CD4-positive, CD25-positive, alpha-beta regulatory T cell (primary cell): ENCODE results near the gene ASB8. TPM values are rescaled to one million over a fixed set of nuclear protein-coding genes. Genes with fewer than 3 reads are reported as not detected.

ENCODE experiments used
- ATAC-seq, 2 donors: fragments of 150-1000 bp; cut with Tn5 transposase; one replicate each; pipeline ENCODE4 v1.10.0; 2021; ENCODE audit warnings: low read depth in 2 of 2, moderate number of reproducible peaks in 2 of 2, moderate library complexity in 1 of 2
- DNase-seq, 3 donors: peaks; one replicate each; pipeline versions ENCODE4 v3.0.0 to v3.0.0-alpha.2; 2012 to 2022; ENCODE audit warnings: mixed read lengths in 1 of 3
- H3K27ac ChIP-seq: one replicate; pipeline ENCODE4 v1.7.0; 2013; ENCODE audit warnings: mild to moderate bottlenecking, low read length; ENCODE audit not compliant: insufficient read depth, poor library complexity, severe bottlenecking
- H3K27me3 ChIP-seq: one replicate; pipeline ENCODE4 v1.7.0; 2013; ENCODE audit warnings: low read length; ENCODE audit not compliant: control insufficient read depth, insufficient read depth
- H3K36me3 ChIP-seq: one replicate; pipeline ENCODE4 v1.7.0; 2013; ENCODE audit warnings: mild to moderate bottlenecking, low read length, moderate library complexity; ENCODE audit not compliant: control insufficient read depth, insufficient read depth
- H3K4me1 ChIP-seq: 2 replicates; pipeline ENCODE4 v1.7.0; 2013; ENCODE audit warnings: mild to moderate bottlenecking, low read length; ENCODE audit not compliant: insufficient read depth, control insufficient read depth, poor library complexity, severe bottlenecking
- H3K4me3 ChIP-seq: one replicate; pipeline ENCODE4 v1.7.0; 2013; ENCODE audit warnings: low read depth, mild to moderate bottlenecking, low read length, moderate library complexity
- H3K9me3 ChIP-seq, 2 experiments: 1 replicate in 1 of 2; 2 replicates in 1 of 2; pipeline ENCODE4 v1.7.0; 2013; ENCODE audit warnings: low read length in 2 of 2, mild to moderate bottlenecking in 1 of 2, moderate library complexity in 1 of 2; ENCODE audit not compliant: control insufficient read depth in 2 of 2
- H3K27ac Mint-ChIP-seq, 3 donors: one replicate each; pipeline ENCODE4 v1.8.0; 2020 to 2022; ENCODE audit warnings: mild to moderate bottlenecking in 3 of 3, mixed read lengths in 3 of 3, moderate library complexity in 2 of 3
- H3K27me3 Mint-ChIP-seq: one replicate; pipeline ENCODE4 v1.8.0; 2022; ENCODE audit warnings: mild to moderate bottlenecking, mixed read lengths
- H3K36me3 Mint-ChIP-seq: one replicate; pipeline ENCODE4 v1.8.0; 2020; ENCODE audit warnings: mixed read lengths
- H3K4me1 Mint-ChIP-seq, 4 donors: one replicate each; pipeline ENCODE4 v1.8.0; 2020 to 2022; ENCODE audit warnings: mixed read lengths in 4 of 4, mild to moderate bottlenecking in 1 of 4
- H3K4me3 Mint-ChIP-seq, 4 donors: one replicate each; pipeline ENCODE4 v1.8.0; 2020 to 2022; ENCODE audit warnings: mild to moderate bottlenecking in 4 of 4, mixed read lengths in 4 of 4, moderate library complexity in 3 of 4
- H3K9me3 Mint-ChIP-seq, 7 donors: one replicate each; pipeline ENCODE4 v1.8.0; 2020 to 2022; ENCODE audit warnings: mixed read lengths in 7 of 7, mild to moderate bottlenecking in 3 of 7, moderate library complexity in 2 of 7
- polyA plus RNA-seq, 4 donors: library from polyadenylated mRNA; unstranded; fragments of 300-500 nt; fragmentation: Illumina TruSeq; gene quantifications; one replicate each; pipeline ENCODE4 v1.2.3, GENCODE V29; 2021
- total RNA-seq: library from RNA; stranded (reverse); gene quantifications from one replicate; pipeline ENCODE4 v1.2.3, GENCODE V29; 2022

The ASB8 gene
- total and polyA plus RNA-seq, 5 donors from 2014 or later = 46.6 to 121 (median 87.7) TPM

- Histone ChIP-seq H3K27ac (peak overlapping the region; percentile 19), H3K4me3 (peak overlapping the region; percentile 89)
Observed at GRCh38 chr12:48182631-48183030, 25.3 kb upstream of the ASB8 start.

GRCh38 chr12:48180857-48181495 lies 23.7 kb upstream of the ASB8 start:
- ATAC-seq = no peak
- DNase-seq = no peak
- Mint-ChIP-seq H3K27ac (no peak overlapping the region), H3K9me3 (no peaks in the 10 kb centered on the region), H3K27me3 (peaks cover 92% of the 10 kb centered on the region), H3K4me1 (peaks cover 0 to 24% (median 5%) of the 10 kb centered on the region in 4 donors), H3K36me3 (no peaks in the 10 kb centered on the region), H3K4me3 (peak overlapping the region in 2 of 4 donors; percentile 81 to 90)
- Histone ChIP-seq H3K4me1 (peaks cover 25% of the 10 kb centered on the region), H3K9me3 (no peaks in the 10 kb centered on the region), H3K27me3 (peaks cover 28% of the 10 kb centered on the region), H3K36me3 (no peaks in the 10 kb centered on the region), H3K27ac (no peak overlapping the region), H3K4me3 (no peak overlapping the region)

More at GRCh38 chr12:48182631-48183030, 25.3 kb upstream of the ASB8 start:
- no peaks in the 10 kb centered on the region for H3K36me3 Mint-ChIP-seq
- peaks cover 17% of the 10 kb centered on the region for H3K27me3 ChIP-seq
- peaks cover 25% of the 10 kb centered on the region for H3K4me1 ChIP-seq
- peak overlapping the region; percentile 5 to 84 (median 80) for H3K27ac Mint-ChIP-seq
- H3K9me3 Mint-ChIP-seq = no peaks in the 10 kb centered on the region
- peaks cover 88% of the 10 kb centered on the region for H3K27me3 Mint-ChIP-seq
- DNase-seq (no peak), ATAC-seq (no peak)
- H3K36me3 ChIP-seq = no peaks in the 10 kb centered on the region
- peaks cover 0 to 24% (median 5%) of the 10 kb centered on the region in 4 donors for H3K4me1 Mint-ChIP-seq
- no peaks in the 10 kb centered on the region for H3K9me3 ChIP-seq
- H3K4me3 Mint-ChIP-seq = peak overlapping the region; percentile 90 to 95 (median 94)

- peak overlapping the region in 2 of 4 donors; percentile 8 to 16 for H3K4me3 Mint-ChIP-seq
- peaks cover 0 to 27% (median 5%) of the 10 kb centered on the region in 4 donors for H3K4me1 Mint-ChIP-seq
- Histone ChIP-seq H3K9me3 (no peaks in the 10 kb centered on the region), H3K4me1 (peaks cover 25% of the 10 kb centered on the region), H3K27ac (no peak overlapping the region), H3K4me3 (no peak overlapping the region), H3K36me3 (no peaks in the 10 kb centered on the region), H3K27me3 (peaks cover 29% of the 10 kb centered on the region)
- H3K27ac Mint-ChIP-seq = peak overlapping the region in 1 of 3 donors; percentile 38
- H3K27me3 Mint-ChIP-seq = peaks cover 92% of the 10 kb centered on the region
- no peaks in the 10 kb centered on the region for H3K36me3 Mint-ChIP-seq
- H3K9me3 Mint-ChIP-seq = no peaks in the 10 kb centered on the region
- ATAC-seq (no peak), DNase-seq (no peak)
Observed at GRCh38 chr12:48180424-48180823, 23.1 kb upstream of the ASB8 start.

GRCh38 chr12:48179466-48179865 lies 22.2 kb upstream of the ASB8 start:
- DNase-seq = no peak
- no peaks in the 10 kb centered on the region for H3K9me3 ChIP-seq
- no peaks in the 10 kb centered on the region for H3K36me3 Mint-ChIP-seq
- H3K4me3 Mint-ChIP-seq = peak overlapping the region in 1 of 4 donors; percentile 8
- no peaks in the 10 kb centered on the region for H3K36me3 ChIP-seq
- no peaks in the 10 kb centered on the region for H3K9me3 Mint-ChIP-seq
- ATAC-seq = no peak
- peaks cover 23% of the 10 kb centered on the region for H3K27me3 ChIP-seq
- peaks cover 0 to 24% (median 5%) of the 10 kb centered on the region in 4 donors for H3K4me1 Mint-ChIP-seq
- no peak overlapping the region for H3K4me3 ChIP-seq
- peaks cover 84% of the 10 kb centered on the region for H3K27me3 Mint-ChIP-seq
- H3K27ac ChIP-seq = no peak overlapping the region
- H3K4me1 ChIP-seq = peaks cover 20% of the 10 kb centered on the region
- no peak overlapping the region for H3K27ac Mint-ChIP-seq

- Mint-ChIP-seq H3K4me1 (peaks cover 0 to 17% (median 3%) of the 10 kb centered on the region in 4 donors), H3K9me3 (no peaks in the 10 kb centered on the region), H3K27ac (no peak overlapping the region), H3K27me3 (peaks cover 71% of the 10 kb centered on the region), H3K4me3 (no peak overlapping the region), H3K36me3 (no peaks in the 10 kb centered on the region)
- H3K4me1 ChIP-seq = peaks cover 6% of the 10 kb centered on the region
- ATAC-seq (no peak), DNase-seq (no peak)
- H3K27me3 ChIP-seq = peaks cover 23% of the 10 kb centered on the region
- no peaks in the 10 kb centered on the region for H3K36me3 ChIP-seq
- no peaks in the 10 kb centered on the region for H3K9me3 ChIP-seq
- no peak overlapping the region for H3K4me3 ChIP-seq
- H3K27ac ChIP-seq = no peak overlapping the region
Observed at GRCh38 chr12:48177982-48178381, 20.7 kb upstream of the ASB8 start.

GRCh38 chr12:48176417-48176751 lies 19.1 kb upstream of the ASB8 start:
- no peak overlapping the region for H3K4me3 ChIP-seq
- no peak for ATAC-seq
- Mint-ChIP-seq H3K4me3 (no peak overlapping the region), H3K9me3 (no peaks in the 10 kb centered on the region), H3K27ac (peak overlapping the region in 1 of 3 donors; percentile 5), H3K27me3 (peaks cover 63% of the 10 kb centered on the region), H3K36me3 (no peaks in the 10 kb centered on the region), H3K4me1 (peaks cover 0 to 6% (median 0%) of the 10 kb centered on the region in 4 donors)
- H3K27ac ChIP-seq = no peak overlapping the region
- H3K4me1 ChIP-seq = no peaks in the 10 kb centered on the region
- no peaks in the 10 kb centered on the region for H3K36me3 ChIP-seq
- DNase-seq = no peak
- H3K27me3 ChIP-seq = peaks cover 22% of the 10 kb centered on the region
- H3K9me3 ChIP-seq = no peaks in the 10 kb centered on the region

GRCh38 chr12:48175613-48176416 lies 18.5 kb upstream of the ASB8 start:
- Mint-ChIP-seq H3K27ac (peak overlapping the region in 1 of 3 donors; percentile 5), H3K36me3 (no peaks in the 10 kb centered on the region)
- no peak for ATAC-seq

More at GRCh38 chr12:48175613-48176416, 18.5 kb upstream of the ASB8 start:
- Mint-ChIP-seq H3K9me3 (no peaks in the 10 kb centered on the region), H3K27me3 (peaks cover 58% of the 10 kb centered on the region), H3K4me1 (peaks cover 0 to 6% (median 0%) of the 10 kb centered on the region in 4 donors), H3K4me3 (peak overlapping the region in 1 of 4 donors; percentile 15)
- no peaks in the 10 kb centered on the region for H3K36me3 ChIP-seq
- H3K9me3 ChIP-seq = no peaks in the 10 kb centered on the region
- DNase-seq = no peak
- H3K27me3 ChIP-seq = peaks cover 17% of the 10 kb centered on the region
- no peaks in the 10 kb centered on the region for H3K4me1 ChIP-seq
- no peak overlapping the region for H3K27ac ChIP-seq
- H3K4me3 ChIP-seq = no peak overlapping the region
